HL-60 (cell line): ENCODE results near the gene PARP16.

ENCODE experiments used
- DNase-seq, 2 experiments: peaks; one replicate each; pipeline ENCODE4 v3.0.0-alpha.2; 2010 to 2020; ENCODE audit warnings: low read depth in 1 of 2, low spot score in 1 of 2
- H3K27ac ChIP-seq: fragments of 250-450 bp; sonication (Bioruptor Pico); replicated peaks from 2 replicates; pipeline ENCODE4 v1.5.1; 2020; ENCODE audit warnings: mild to moderate bottlenecking, moderate library complexity
- H3K27me3 ChIP-seq: fragments of 250-450 bp; sonication (Bioruptor Pico); 2 replicates; pipeline ENCODE4 v1.5.1; 2021; ENCODE audit warnings: mild to moderate bottlenecking, moderate library complexity; ENCODE audit not compliant: insufficient read depth, poor library complexity, severe bottlenecking
- H3K4me3 ChIP-seq: replicated peaks from 2 replicates; pipeline ENCODE4 v1.5.1; 2011; ENCODE audit warnings: mild to moderate bottlenecking, control low read depth, low read length; ENCODE audit not compliant: insufficient read depth
- CTCF ChIP-seq: IDR thresholded peaks from one replicate; pipeline ENCODE4 v1.5.1; 2011; ENCODE audit warnings: low read length, control low read depth, inconsistent platforms; ENCODE audit not compliant: insufficient read depth
- GABPA ChIP-seq: IDR thresholded peaks from 2 replicates; pipeline ENCODE4 v1.6.1; 2012; ENCODE audit warnings: low read depth
- POLR2AphosphoS5 ChIP-seq: IDR thresholded peaks from 2 replicates; pipeline ENCODE4 v1.6.1; 2012; ENCODE audit warnings: low read depth
- REST ChIP-seq: IDR thresholded peaks from 2 replicates; pipeline ENCODE4 v1.6.1; 2012; ENCODE audit warnings: low read depth; ENCODE audit not compliant: insufficient replicate concordance
- SPI1 ChIP-seq: IDR thresholded peaks from 2 replicates; pipeline ENCODE4 v1.6.1; 2012; ENCODE audit warnings: low read depth, mild to moderate bottlenecking, borderline replicate concordance

Gene PARP16

GRCh38 chr15:65309882-65310418 is 23.3 kb upstream of the PARP16 start:
- H3K4me3 ChIP-seq, result no peak overlapping the region

GRCh38 chr15:65307978-65308377 is 21.3 kb upstream of the PARP16 start:
- TF ChIP-seq CTCF (no peak), POLR2AphosphoS5 (no peak), SPI1 (no peak), GABPA (no peak), REST (no peak)
- DNase-seq, result no peak

More at GRCh38 chr15:65309882-65310418, 23.3 kb upstream of the PARP16 start:
- Histone ChIP-seq H3K27me3 (no peaks in the 10 kb centered on the region), H3K27ac (no peak overlapping the region)
- TF ChIP-seq GABPA (no peak), CTCF (no peak), POLR2AphosphoS5 (no peak), REST (no peak), SPI1 (no peak)
- no peak for DNase-seq

GRCh38 chr15:65306551-65306950 is 19.9 kb upstream of the PARP16 start:
- Histone ChIP-seq H3K4me3 (no peak overlapping the region), H3K27ac (no peak overlapping the region), H3K27me3 (no peaks in the 10 kb centered on the region)
- DNase-seq, result no peak
- TF ChIP-seq CTCF, result no peak
- TF ChIP-seq POLR2AphosphoS5, result no peak
- TF ChIP-seq REST, result no peak
- no peak for TF ChIP-seq SPI1
- no peak for TF ChIP-seq GABPA

More at GRCh38 chr15:65307978-65308377, 21.3 kb upstream of the PARP16 start:
- H3K4me3 ChIP-seq, result no peak overlapping the region
- no peak overlapping the region for H3K27ac ChIP-seq
- no peaks in the 10 kb centered on the region for H3K27me3 ChIP-seq
